IgD-negative memory B cell (primary cell): ENCODE results near the gene RAD51B. TPM values are rescaled to one million over a fixed set of nuclear protein-coding genes. Genes with fewer than 3 reads are reported as not detected.

Experiments used
- H3K27ac Mint-ChIP-seq, 3 donors: one replicate each; pipeline ENCODE4 v1.8.0; 2020 to 2022; ENCODE audit warnings: mild to moderate bottlenecking in 3 of 3, mixed read lengths in 3 of 3, moderate library complexity in 1 of 3
- H3K27me3 Mint-ChIP-seq: one replicate; pipeline ENCODE4 v1.8.0; 2021; ENCODE audit warnings: mixed read lengths
- H3K36me3 Mint-ChIP-seq: one replicate; pipeline ENCODE4 v1.8.0; 2020; ENCODE audit warnings: mild to moderate bottlenecking, mixed read lengths
- H3K4me1 Mint-ChIP-seq, 3 donors: one replicate each; pipeline ENCODE4 v1.8.0; 2020 to 2022; ENCODE audit warnings: mixed read lengths in 3 of 3, mild to moderate bottlenecking in 1 of 3
- H3K4me3 Mint-ChIP-seq, 4 donors: one replicate each; pipeline ENCODE4 v1.8.0; 2020 to 2022; ENCODE audit warnings: mild to moderate bottlenecking in 4 of 4, mixed read lengths in 4 of 4, moderate library complexity in 3 of 4
- H3K9me3 Mint-ChIP-seq, 3 donors: one replicate each; pipeline ENCODE4 v1.8.0; 2020 to 2021; ENCODE audit warnings: mixed read lengths in 3 of 3, mild to moderate bottlenecking in 1 of 3
- polyA plus RNA-seq: library from polyadenylated mRNA; unstranded; fragments of 300-500 nt; fragmentation: Illumina TruSeq; gene quantifications from one replicate; pipeline ENCODE4 v1.2.3, GENCODE V29; 2021

The RAD51B gene
- polyA plus RNA-seq, 1 donor from 2014 or later = 24.9 TPM

GRCh38 chr14:68135028-68135427 is 315.4 kb downstream of the RAD51B start:
- Mint-ChIP-seq H3K27me3 (no peaks in the 10 kb centered on the region), H3K4me3 (no peak overlapping the region), H3K36me3 (peaks cover 8% of the 10 kb centered on the region), H3K9me3 (peaks cover 0 to 1% (median 0%) of the 10 kb centered on the region in 3 donors), H3K27ac (no peak overlapping the region), H3K4me1 (peaks cover 0 to 5% (median 2%) of the 10 kb centered on the region in 3 donors)

- Mint-ChIP-seq H3K27ac (peak overlapping the region in 1 of 3 donors; percentile 6), H3K4me1 (peaks cover 0 to 5% (median 2%) of the 10 kb centered on the region in 3 donors), H3K9me3 (peaks cover 0 to 1% (median 0%) of the 10 kb centered on the region in 3 donors), H3K27me3 (no peaks in the 10 kb centered on the region), H3K4me3 (no peak overlapping the region), H3K36me3 (peaks cover 10% of the 10 kb centered on the region)
Observed at GRCh38 chr14:68135566-68135965, 316.0 kb downstream of the RAD51B start.

DNA sequence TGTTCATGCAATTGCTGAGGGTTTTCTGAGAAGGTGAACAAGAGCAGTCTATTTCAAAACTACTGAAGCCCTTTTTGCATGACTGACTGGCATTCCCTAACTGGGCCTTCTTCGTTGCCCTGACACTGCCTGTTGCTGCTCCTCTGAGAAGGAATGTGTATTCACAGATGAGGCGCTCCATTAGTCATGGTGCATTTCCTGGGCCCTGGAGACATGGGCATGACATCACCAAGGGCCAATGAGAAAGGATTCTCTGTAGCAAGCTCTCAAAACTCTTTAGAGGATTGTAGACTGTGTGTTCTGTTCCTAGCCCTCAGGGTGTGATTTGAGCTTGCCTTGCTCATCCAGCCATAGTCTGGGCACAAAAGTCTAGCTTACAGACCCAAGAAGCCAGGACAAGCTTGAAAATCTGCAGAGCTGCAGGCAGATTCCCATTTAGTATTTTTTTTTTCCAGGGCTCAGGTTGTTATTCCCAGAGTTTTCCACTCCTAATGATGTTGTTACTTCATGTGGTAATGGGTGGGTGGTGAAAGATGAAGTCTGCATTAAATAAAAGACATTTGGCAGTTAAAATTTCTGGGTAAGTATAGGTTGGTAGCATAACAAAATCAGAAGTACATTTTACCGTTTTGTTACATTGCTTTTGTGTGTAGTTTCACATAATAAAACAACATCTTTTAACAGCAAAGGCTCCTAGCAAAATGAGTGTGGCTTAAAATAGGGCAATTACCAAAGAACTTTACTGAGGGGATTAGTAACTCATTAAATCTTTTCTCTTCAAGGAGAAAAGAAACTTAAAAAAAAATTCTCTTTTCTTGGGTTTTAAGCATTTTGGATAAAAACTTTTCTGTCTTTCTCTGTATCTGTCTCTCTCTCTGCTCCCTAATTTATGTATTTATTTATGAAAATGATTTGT is 318.4 kb downstream of the RAD51B start:
- Mint-ChIP-seq H3K4me1 (peaks cover 0 to 3% (median 1%) of the 10 kb centered on the region in 3 donors), H3K36me3 (peaks cover 10% of the 10 kb centered on the region), H3K27me3 (no peaks in the 10 kb centered on the region), H3K9me3 (peaks cover 0 to 1% (median 0%) of the 10 kb centered on the region in 3 donors), H3K27ac (no peak overlapping the region), H3K4me3 (no peak overlapping the region)

DNA sequence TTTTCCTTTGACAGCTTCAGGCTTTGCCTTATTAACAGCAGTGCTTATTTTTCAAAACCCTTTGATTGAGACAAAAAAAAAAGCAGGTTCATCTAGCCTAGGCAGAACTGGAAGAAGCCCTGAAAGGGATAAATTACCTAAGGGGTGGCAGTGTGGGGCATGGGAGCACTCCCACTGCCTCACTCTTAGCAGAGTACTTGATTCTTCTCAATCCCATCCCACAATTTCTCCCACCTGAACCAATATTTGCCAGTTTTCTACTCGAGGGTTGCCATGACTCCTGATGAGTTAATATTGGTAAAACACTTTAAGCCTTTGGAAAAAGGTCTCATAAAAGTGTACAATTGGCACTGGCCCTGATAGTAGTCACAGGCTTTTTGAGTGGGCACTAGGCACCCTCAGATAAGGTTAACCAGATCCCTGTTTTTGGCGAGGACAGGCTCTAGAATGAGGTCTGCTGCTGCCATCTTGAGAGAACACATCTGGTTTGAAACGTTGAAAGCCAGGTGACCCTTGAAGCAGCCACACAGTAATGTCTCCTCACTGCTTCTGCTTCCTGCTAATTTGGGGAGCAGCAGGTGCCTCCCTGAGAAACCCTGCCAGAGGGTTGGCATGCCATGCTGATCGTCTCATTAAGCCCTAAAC is 320.0 kb downstream of the RAD51B start:
- Mint-ChIP-seq H3K4me3 (no peak overlapping the region), H3K27me3 (no peaks in the 10 kb centered on the region)

DNA sequence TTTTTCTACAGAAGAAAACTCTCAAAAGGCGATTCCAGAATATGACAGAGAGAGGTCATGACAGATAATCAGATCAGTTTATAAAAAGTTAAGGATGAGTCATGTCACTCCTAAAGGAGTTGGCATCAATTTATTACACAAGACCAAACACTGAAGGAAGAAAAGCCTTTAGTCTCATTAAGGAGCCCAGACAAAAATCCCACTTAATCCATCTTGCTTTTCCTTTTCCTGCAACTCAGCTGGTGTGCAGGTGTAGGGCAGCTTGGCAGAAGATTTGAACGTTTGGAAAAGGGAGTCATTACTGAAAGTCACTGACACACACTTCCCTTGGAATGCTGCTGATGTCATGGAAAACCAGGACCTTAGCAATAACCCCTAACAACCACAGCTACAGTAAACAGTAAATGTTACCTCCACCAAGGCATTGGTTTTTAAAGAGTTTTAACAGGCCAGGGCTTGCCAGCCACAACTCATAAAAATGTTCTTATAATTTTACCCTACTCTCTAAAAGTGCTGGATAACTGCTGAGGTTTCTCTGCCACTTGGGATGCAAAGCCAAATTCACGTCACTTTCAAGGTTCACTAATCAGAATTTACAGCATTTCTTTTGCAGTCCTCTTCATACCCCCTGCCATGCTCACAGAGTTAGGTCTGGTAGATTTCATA is 320.6 kb downstream of the RAD51B start:
- peaks cover 0 to 1% (median 0%) of the 10 kb centered on the region in 3 donors for H3K9me3 Mint-ChIP-seq
- H3K27me3 Mint-ChIP-seq = no peaks in the 10 kb centered on the region
- peaks cover 9% of the 10 kb centered on the region for H3K36me3 Mint-ChIP-seq
- no peak overlapping the region for H3K4me3 Mint-ChIP-seq
- H3K27ac Mint-ChIP-seq = no peak overlapping the region
- H3K4me1 Mint-ChIP-seq = peaks cover 0 to 1% (median 0%) of the 10 kb centered on the region in 3 donors

More for the DNA sequence above, 320.0 kb downstream of the RAD51B start:
- Mint-ChIP-seq H3K4me1 (peaks cover 0 to 3% (median 0%) of the 10 kb centered on the region in 3 donors), H3K9me3 (peaks cover 0 to 1% (median 0%) of the 10 kb centered on the region in 3 donors), H3K27ac (peak overlapping the region in 1 of 3 donors; percentile 33), H3K36me3 (peaks cover 10% of the 10 kb centered on the region)

GRCh38 chr14:68140806-68141205 is 321.2 kb downstream of the RAD51B start:
- Mint-ChIP-seq H3K4me1 (peaks cover 0 to 1% (median 0%) of the 10 kb centered on the region in 3 donors), H3K4me3 (no peak overlapping the region), H3K9me3 (no peaks in the 10 kb centered on the region)

GRCh38 chr14:68141281-68142088 is 321.9 kb downstream of the RAD51B start:
- Mint-ChIP-seq H3K27me3 (no peaks in the 10 kb centered on the region), H3K4me1 (peaks cover 0 to 1% (median 0%) of the 10 kb centered on the region in 3 donors), H3K27ac (no peak overlapping the region), H3K9me3 (no peaks in the 10 kb centered on the region), H3K36me3 (peaks cover 7% of the 10 kb centered on the region), H3K4me3 (no peak overlapping the region)

More at GRCh38 chr14:68140806-68141205, 321.2 kb downstream of the RAD51B start:
- H3K27me3 Mint-ChIP-seq = no peaks in the 10 kb centered on the region
- peaks cover 7% of the 10 kb centered on the region for H3K36me3 Mint-ChIP-seq
- H3K27ac Mint-ChIP-seq = no peak overlapping the region

DNA sequence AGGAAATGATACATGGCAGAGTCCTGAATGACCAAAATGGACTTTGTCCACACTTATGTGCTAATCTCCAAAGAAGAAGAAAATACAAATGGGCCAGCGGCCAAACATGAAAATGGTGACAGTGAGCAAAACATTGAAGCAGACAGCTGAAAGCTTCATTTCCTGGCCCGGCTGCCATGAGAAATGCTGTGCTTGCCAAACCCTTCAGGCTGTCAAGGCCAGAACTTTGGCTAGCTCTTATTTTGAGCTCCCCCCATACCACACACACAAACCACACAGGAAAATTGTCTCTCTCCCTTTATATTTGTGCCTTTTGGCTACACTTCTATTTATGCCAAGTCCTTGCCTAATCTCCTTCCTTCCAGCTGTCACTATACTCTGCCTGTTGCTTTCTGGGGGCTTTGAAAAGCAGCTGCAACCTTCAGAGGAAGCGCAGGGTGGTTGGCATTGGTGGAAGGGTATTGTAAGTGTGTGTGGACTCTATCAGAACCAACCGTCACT is 323.8 kb downstream of the RAD51B start:
- peaks cover 0 to 1% (median 0%) of the 10 kb centered on the region in 3 donors for H3K4me1 Mint-ChIP-seq
- no peaks in the 10 kb centered on the region for H3K27me3 Mint-ChIP-seq
- no peak overlapping the region for H3K27ac Mint-ChIP-seq
- H3K9me3 Mint-ChIP-seq = peaks cover 0 to 7% (median under 1%) of the 10 kb centered on the region in 3 donors
- H3K36me3 Mint-ChIP-seq = peaks cover 6% of the 10 kb centered on the region
- no peak overlapping the region for H3K4me3 Mint-ChIP-seq

DNA sequence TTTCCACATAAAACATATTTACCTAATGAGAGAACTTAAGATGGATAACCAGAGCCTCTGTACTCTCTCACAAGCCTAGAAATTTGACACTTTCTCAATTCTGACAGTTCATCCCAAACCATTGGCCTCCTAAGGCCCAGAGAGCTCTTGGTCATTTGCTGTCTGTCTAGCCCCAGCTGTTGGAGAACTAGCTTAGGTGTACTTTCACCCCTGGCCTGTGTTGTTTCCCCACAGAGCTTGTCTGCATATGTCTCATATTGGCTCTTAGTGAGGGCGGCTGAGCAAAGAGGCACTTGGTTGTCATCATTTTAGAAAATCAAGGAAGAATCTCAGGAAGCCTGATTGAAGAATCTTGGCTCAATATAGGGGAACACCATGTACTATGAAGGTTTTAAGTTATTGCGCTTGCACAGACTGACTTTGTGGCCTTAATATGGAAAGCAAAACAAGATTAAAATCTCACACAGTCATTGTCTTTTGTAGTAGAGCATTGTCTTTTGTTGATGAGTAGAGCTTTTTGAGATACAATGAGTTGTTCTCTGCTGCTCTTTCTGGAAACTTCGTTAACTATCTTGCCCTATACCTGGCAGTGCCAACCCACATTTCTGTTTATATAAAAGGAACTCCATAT is 324.6 kb downstream of the RAD51B start:
- H3K4me1 Mint-ChIP-seq = peaks cover 0 to 1% (median 0%) of the 10 kb centered on the region in 3 donors
- H3K9me3 Mint-ChIP-seq = peaks cover 1 to 14% (median 5%) of the 10 kb centered on the region in 3 donors
- no peak overlapping the region for H3K27ac Mint-ChIP-seq
- H3K4me3 Mint-ChIP-seq = no peak overlapping the region
- H3K27me3 Mint-ChIP-seq = no peaks in the 10 kb centered on the region
- H3K36me3 Mint-ChIP-seq = peaks cover 9% of the 10 kb centered on the region

GRCh38 chr14:68145036-68145435 is 325.5 kb downstream of the RAD51B start:
- Mint-ChIP-seq H3K9me3 (peaks cover 2 to 15% (median 5%) of the 10 kb centered on the region in 3 donors), H3K36me3 (peaks cover 7% of the 10 kb centered on the region), H3K27ac (no peak overlapping the region), H3K4me3 (no peak overlapping the region), H3K27me3 (no peaks in the 10 kb centered on the region), H3K4me1 (peaks cover 0 to 1% (median 0%) of the 10 kb centered on the region in 3 donors)

- Mint-ChIP-seq H3K9me3 (peaks cover 2 to 20% (median 5%) of the 10 kb centered on the region in 3 donors), H3K27me3 (no peaks in the 10 kb centered on the region), H3K4me3 (no peak overlapping the region), H3K27ac (no peak overlapping the region), H3K4me1 (peaks cover 0 to 1% (median 0%) of the 10 kb centered on the region in 3 donors), H3K36me3 (peaks cover 10% of the 10 kb centered on the region)
Observed at GRCh38 chr14:68145539-68145938, 326.0 kb downstream of the RAD51B start.

- no peak overlapping the region for H3K4me3 Mint-ChIP-seq
- no peaks in the 10 kb centered on the region for H3K27me3 Mint-ChIP-seq
- no peaks in the 10 kb centered on the region for H3K4me1 Mint-ChIP-seq
- no peak overlapping the region for H3K27ac Mint-ChIP-seq
- peaks cover 2 to 25% (median 5%) of the 10 kb centered on the region in 3 donors for H3K9me3 Mint-ChIP-seq
- H3K36me3 Mint-ChIP-seq = peaks cover 10% of the 10 kb centered on the region
Observed at GRCh38 chr14:68146818-68147217, 327.2 kb downstream of the RAD51B start.

DNA sequence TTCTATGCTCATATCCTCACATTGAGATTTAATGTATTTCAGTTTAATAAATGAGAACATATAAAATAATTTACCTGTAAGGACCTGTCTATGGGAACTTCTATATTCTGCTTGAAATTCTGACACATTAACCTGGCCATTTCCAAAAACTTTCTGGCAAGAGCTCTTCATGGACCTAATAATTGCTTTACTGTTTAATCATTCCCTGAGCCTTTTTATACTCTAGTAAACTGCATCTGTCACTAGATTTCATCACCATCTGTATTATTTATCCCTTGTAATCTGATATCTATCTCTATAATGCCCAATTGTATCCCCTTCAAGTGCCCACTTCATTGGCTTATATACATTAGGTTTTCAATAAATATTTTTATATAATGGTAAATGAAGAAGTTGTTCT is 327.7 kb downstream of the RAD51B start:
- no peaks in the 10 kb centered on the region for H3K27me3 Mint-ChIP-seq
- H3K4me3 Mint-ChIP-seq = no peak overlapping the region
- H3K4me1 Mint-ChIP-seq = no peaks in the 10 kb centered on the region
- no peak overlapping the region for H3K27ac Mint-ChIP-seq
- H3K36me3 Mint-ChIP-seq = peaks cover 10% of the 10 kb centered on the region
- peaks cover 4 to 29% (median 5%) of the 10 kb centered on the region in 3 donors for H3K9me3 Mint-ChIP-seq
